Measurements from ENCODE around the gene TM4SF18.

GRCh38 chr3:149356630-149357029 lies 23.2 kb upstream of the TM4SF18 start:
- TF ChIP-seq SUZ12 (IDR thresholded peaks at IDR 0.05; ENCODE audit: extremely low read depth, insufficient read depth, insufficient read length) = no peak
- TF ChIP-seq YY1 (IDR thresholded peaks at IDR 0.05; ENCODE audit: insufficient read depth, insufficient read length) = no peak
- TF ChIP-seq ZNF274 (IDR thresholded peaks at IDR 0.05; ENCODE audit: low read depth, low read length) = no peak

Measured in NT2/D1 (cell line).